Osteoblast (primary cell): ENCODE measurements around the gene PDE11A. TPM values are rescaled to one million over a fixed set of nuclear protein-coding genes. Genes with fewer than 3 reads are reported as not detected.
"Not testable (repeated sequence)": the region's sequence is repeated elsewhere in the genome, so short reads cannot be mapped to it uniquely, and the experiment has no call there.

Experiments used
- DNase-seq: peaks from one replicate; pipeline ENCODE4 v3.0.0; 2011; ENCODE audit warnings: low spot score, mixed read lengths; ENCODE audit not compliant: insufficient read length; ENCODE audit errors: missing footprints
- H2AFZ ChIP-seq: 2 replicates; pipeline ENCODE4 v1.6.0; 2011; ENCODE audit warnings: mild to moderate bottlenecking, low read length
- H3K27ac ChIP-seq: 2 replicates; pipeline ENCODE4 v1.5.1; 2011; ENCODE audit warnings: mild to moderate bottlenecking, low read depth, low read length, moderate library complexity
- H3K27me3 ChIP-seq: 2 replicates; pipeline ENCODE4 v1.6.0; 2012; ENCODE audit warnings: mild to moderate bottlenecking, control low read depth, inconsistent platforms, low read length, moderate library complexity; ENCODE audit not compliant: insufficient read depth
- H3K36me3 ChIP-seq: 2 replicates; pipeline ENCODE4 v1.5.1; 2011; ENCODE audit warnings: mild to moderate bottlenecking, low read length, control low read depth, moderate library complexity; ENCODE audit not compliant: insufficient read depth
- H3K4me1 ChIP-seq: 2 replicates; pipeline ENCODE4 v1.5.1; 2011; ENCODE audit warnings: mild to moderate bottlenecking, low read length, control low read depth, moderate library complexity; ENCODE audit not compliant: insufficient read depth
- H3K4me2 ChIP-seq: 2 replicates; pipeline ENCODE4 v1.6.0; 2011; ENCODE audit warnings: mild to moderate bottlenecking, low read length; ENCODE audit not compliant: insufficient read depth
- H3K4me3 ChIP-seq: fragments of 200-600 bp; sonication (generic); 3 replicates; pipeline ENCODE4 v1.5.1; 2012; ENCODE audit warnings: mild to moderate bottlenecking, low read length, inconsistent platforms; ENCODE audit not compliant: insufficient read depth
- H3K79me2 ChIP-seq: 2 replicates; pipeline ENCODE4 v1.6.0; 2012; ENCODE audit warnings: mild to moderate bottlenecking, low read length, control low read depth, inconsistent platforms; ENCODE audit not compliant: insufficient read depth
- H3K9me3 ChIP-seq: 2 replicates; pipeline ENCODE4 v1.5.1; 2011; ENCODE audit warnings: low read depth, low read length, control low read depth
- H4K20me1 ChIP-seq: 2 replicates; pipeline ENCODE4 v1.6.0; 2012; ENCODE audit warnings: mild to moderate bottlenecking, low read length, control low read depth; ENCODE audit not compliant: insufficient read depth
- total RNA-seq: library from RNA; depleted of rRNA; stranded (reverse); fragments of >200 nt; gene quantifications from 2 replicates; pipeline ENCODE4 v1.2.3, GENCODE V29; 2012
- TF ChIP-seq, protein P1 (sequence below): IDR thresholded peaks from 2 replicates; pipeline ENCODE4 v1.5.1; 2011; ENCODE audit warnings: mild to moderate bottlenecking, low read depth, low read length, moderate library complexity; ENCODE audit errors: extremely low read depth

Gene PDE11A
- total RNA-seq, 1 donor: 0.36 TPM

DNA sequence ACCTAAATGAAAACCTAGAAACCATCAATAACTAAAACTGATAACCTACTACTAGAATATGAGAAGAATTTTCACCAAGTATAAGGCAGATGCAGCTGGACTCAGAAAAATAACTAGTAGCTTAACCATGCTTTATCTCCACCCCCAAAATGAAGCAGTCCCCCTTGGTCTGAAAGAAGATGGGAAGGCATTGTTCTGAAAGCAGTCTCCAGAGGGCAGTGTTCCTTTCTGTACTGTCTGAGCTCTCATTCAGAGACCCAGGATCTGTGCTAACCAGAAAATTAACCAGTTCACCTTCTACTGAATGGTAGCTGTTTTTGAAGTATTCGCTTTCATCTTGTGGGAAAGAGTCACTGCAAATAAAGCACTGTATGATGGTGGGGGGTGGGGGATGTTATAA is 273.0 kb downstream of the PDE11A start:
- H3K27me3 ChIP-seq: no peaks in the 10 kb centered on the region
- DNase-seq: no peak
- TF ChIP-seq, protein P1, sequence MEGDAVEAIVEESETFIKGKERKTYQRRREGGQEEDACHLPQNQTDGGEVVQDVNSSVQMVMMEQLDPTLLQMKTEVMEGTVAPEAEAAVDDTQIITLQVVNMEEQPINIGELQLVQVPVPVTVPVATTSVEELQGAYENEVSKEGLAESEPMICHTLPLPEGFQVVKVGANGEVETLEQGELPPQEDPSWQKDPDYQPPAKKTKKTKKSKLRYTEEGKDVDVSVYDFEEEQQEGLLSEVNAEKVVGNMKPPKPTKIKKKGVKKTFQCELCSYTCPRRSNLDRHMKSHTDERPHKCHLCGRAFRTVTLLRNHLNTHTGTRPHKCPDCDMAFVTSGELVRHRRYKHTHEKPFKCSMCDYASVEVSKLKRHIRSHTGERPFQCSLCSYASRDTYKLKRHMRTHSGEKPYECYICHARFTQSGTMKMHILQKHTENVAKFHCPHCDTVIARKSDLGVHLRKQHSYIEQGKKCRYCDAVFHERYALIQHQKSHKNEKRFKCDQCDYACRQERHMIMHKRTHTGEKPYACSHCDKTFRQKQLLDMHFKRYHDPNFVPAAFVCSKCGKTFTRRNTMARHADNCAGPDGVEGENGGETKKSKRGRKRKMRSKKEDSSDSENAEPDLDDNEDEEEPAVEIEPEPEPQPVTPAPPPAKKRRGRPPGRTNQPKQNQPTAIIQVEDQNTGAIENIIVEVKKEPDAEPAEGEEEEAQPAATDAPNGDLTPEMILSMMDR: peak; percentile 45

DNA sequence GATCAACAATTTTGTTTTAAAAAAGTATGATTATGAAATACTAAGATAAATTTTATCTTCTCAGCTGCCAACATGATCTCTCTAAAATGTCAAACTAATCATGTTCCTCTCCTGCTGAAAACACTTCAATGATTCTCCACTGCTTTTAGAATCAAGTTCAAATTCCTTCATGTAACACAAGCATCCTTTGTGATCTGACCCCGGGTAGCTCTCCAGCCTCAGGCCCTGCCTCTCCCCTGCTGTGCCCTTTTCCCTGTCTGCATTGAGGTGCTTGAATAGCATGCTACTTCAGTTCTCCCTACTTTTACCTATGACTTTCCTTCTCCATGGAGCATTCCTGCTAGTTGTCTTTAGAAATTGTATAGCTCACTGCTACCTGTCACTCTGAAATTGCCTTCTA is 274.8 kb downstream of the PDE11A start:
- Histone ChIP-seq H3K27me3 (no peaks in the 10 kb centered on the region), H3K36me3 (no peaks in the 10 kb centered on the region), H3K27ac (no peak overlapping the region), H3K4me2 (no peak overlapping the region), H3K4me3 (no peak overlapping the region), H3K9me3 (no peaks in the 10 kb centered on the region), H3K4me1 (no peaks in the 10 kb centered on the region), H3K79me2 (no peaks in the 10 kb centered on the region), H2AFZ (no peak overlapping the region), H4K20me1 (no peaks in the 10 kb centered on the region)
- no peak for DNase-seq
- TF ChIP-seq, protein P1: no peak

More for the DNA sequence above, 273.0 kb downstream of the PDE11A start:
- no peak overlapping the region for H2AFZ ChIP-seq
- H3K4me2 ChIP-seq: no peak overlapping the region
- H3K27ac ChIP-seq: no peak overlapping the region
- H4K20me1 ChIP-seq: no peaks in the 10 kb centered on the region
- H3K36me3 ChIP-seq: no peaks in the 10 kb centered on the region
- no peaks in the 10 kb centered on the region for H3K79me2 ChIP-seq
- no peaks in the 10 kb centered on the region for H3K9me3 ChIP-seq
- no peaks in the 10 kb centered on the region for H3K4me1 ChIP-seq
- H3K4me3 ChIP-seq: no peak overlapping the region

DNA sequence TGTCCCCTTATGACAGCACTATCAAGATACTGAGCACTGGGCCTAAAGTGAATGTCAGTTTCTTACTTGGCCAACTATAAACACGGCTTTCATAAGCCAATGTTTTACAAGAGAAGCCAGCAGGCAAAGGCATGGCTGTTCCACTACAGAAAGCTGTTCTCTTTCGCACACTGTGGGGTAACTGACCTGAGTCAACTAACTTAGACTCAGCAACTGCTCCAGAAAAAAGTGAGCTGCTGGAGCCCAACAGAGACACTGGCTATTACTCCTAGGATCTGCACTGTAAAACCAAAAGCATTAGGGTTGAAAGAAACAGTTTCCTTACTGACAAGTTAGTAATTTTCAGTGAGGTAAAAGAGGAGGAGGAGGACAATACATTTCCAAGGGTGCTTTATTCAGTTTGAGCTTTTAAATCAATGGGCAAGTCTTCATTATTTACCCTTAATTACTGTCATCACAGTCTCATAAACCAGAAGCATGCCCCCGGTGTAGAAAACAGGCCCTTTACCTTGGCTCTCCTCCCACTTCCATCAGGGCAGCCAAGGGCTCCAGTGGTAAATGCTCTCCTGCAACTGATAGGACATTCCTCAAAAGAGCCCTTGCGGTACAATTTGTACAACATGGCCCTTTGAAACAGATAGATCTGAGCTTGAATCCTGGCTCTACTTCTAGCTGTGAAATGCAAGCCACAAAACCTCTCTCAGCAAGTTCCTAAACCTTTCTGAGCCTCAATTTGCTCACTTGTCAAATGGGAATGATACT is 275.7 kb downstream of the PDE11A start:
- no peaks in the 10 kb centered on the region for H3K27me3 ChIP-seq
- H4K20me1 ChIP-seq: no peaks in the 10 kb centered on the region
- no peak overlapping the region for H3K4me2 ChIP-seq
- TF ChIP-seq, protein P1: no peak
- H3K9me3 ChIP-seq: no peaks in the 10 kb centered on the region
- no peak overlapping the region for H2AFZ ChIP-seq
- no peaks in the 10 kb centered on the region for H3K4me1 ChIP-seq
- H3K27ac ChIP-seq: no peak overlapping the region
- H3K79me2 ChIP-seq: no peaks in the 10 kb centered on the region
- DNase-seq: no peak
- no peaks in the 10 kb centered on the region for H3K36me3 ChIP-seq
- H3K4me3 ChIP-seq: no peak overlapping the region

DNA sequence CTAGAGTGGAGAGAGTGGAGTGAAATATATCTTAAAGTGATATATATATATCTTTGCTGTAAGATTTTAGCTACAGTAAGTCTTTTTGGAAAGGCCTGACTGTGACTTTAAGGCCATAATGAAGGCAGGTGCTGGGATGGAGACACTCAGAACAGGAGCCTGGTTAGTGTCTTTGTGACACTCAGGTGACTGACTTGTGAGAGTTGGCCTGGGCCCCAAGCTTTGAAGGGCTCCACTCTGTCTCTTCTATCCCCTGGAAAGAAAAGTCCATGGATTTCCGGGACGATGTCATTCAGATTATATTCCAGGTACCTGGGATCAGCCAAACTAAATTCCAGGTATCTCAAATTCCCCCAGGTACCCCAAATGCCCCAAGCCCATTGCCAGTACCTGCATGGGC is 276.6 kb downstream of the PDE11A start:
- no peak overlapping the region for H3K4me3 ChIP-seq
- no peaks in the 10 kb centered on the region for H3K27me3 ChIP-seq
- no peaks in the 10 kb centered on the region for H3K9me3 ChIP-seq
- no peak overlapping the region for H3K27ac ChIP-seq
- TF ChIP-seq, protein P1: no peak
- no peaks in the 10 kb centered on the region for H3K36me3 ChIP-seq
- no peaks in the 10 kb centered on the region for H3K79me2 ChIP-seq
- H4K20me1 ChIP-seq: no peaks in the 10 kb centered on the region
- H3K4me1 ChIP-seq: no peaks in the 10 kb centered on the region
- no peak for DNase-seq
- H2AFZ ChIP-seq: no peak overlapping the region
- H3K4me2 ChIP-seq: no peak overlapping the region

DNA sequence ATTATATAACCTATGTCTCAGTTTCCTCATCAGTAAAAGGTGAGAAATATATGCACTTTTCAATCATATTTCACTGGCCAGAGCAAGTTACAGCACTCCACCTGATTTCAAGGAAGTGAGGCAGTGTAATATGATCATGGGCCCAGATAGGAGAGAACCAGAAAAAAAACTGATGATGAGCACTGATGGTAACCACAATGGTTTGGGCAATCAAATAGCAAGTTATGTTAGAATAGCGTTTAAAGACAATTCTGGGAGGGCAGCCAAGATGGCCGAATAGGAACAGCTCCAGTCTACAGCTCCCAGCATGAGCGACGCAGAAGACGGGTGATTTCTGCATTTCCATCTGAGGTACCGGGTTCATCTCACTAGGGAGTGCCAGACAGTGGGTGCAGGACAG is 287.4 kb downstream of the PDE11A start:
- not testable (repeated sequence) for H3K79me2 ChIP-seq, H4K20me1 ChIP-seq, H3K4me3 ChIP-seq, H3K27me3 ChIP-seq, H3K36me3 ChIP-seq, H2AFZ ChIP-seq, H3K9me3 ChIP-seq
- peak overlapping the region; percentile 74 for H3K4me2 ChIP-seq
- H3K27ac ChIP-seq: peak overlapping the region; percentile 42
- DNase-seq: peak; percentile 51
- H3K4me1 ChIP-seq: peaks cover 17% of the 10 kb centered on the region
